Fibroblast of villous mesenchyme (primary cell): ENCODE measurements around the gene LYPD4. TPM values are rescaled to one million over a fixed set of nuclear protein-coding genes. Genes with fewer than 3 reads are reported as not detected.

Source experiments
- DNase-seq: peaks from one replicate; pipeline ENCODE4 v3.0.0-alpha.2; 2010; ENCODE audit warnings: low read depth
- H3K4me3 ChIP-seq: 2 replicates; pipeline ENCODE4 v1.5.1; 2011; ENCODE audit warnings: low read depth, mild to moderate bottlenecking, low read length
- total RNA-seq: library from RNA; depleted of rRNA; stranded (reverse); fragments of >200 nt; gene quantifications from 2 replicates; pipeline ENCODE4 v1.2.3, GENCODE V29; 2012
- TF ChIP-seq, protein P1 (sequence below): IDR thresholded peaks from 2 replicates; pipeline ENCODE4 v1.5.1; 2012; ENCODE audit warnings: low read depth, mild to moderate bottlenecking, low read length; ENCODE audit not compliant: insufficient read depth

The LYPD4 gene
- total RNA-seq, 1 donor: not detected

DNA sequence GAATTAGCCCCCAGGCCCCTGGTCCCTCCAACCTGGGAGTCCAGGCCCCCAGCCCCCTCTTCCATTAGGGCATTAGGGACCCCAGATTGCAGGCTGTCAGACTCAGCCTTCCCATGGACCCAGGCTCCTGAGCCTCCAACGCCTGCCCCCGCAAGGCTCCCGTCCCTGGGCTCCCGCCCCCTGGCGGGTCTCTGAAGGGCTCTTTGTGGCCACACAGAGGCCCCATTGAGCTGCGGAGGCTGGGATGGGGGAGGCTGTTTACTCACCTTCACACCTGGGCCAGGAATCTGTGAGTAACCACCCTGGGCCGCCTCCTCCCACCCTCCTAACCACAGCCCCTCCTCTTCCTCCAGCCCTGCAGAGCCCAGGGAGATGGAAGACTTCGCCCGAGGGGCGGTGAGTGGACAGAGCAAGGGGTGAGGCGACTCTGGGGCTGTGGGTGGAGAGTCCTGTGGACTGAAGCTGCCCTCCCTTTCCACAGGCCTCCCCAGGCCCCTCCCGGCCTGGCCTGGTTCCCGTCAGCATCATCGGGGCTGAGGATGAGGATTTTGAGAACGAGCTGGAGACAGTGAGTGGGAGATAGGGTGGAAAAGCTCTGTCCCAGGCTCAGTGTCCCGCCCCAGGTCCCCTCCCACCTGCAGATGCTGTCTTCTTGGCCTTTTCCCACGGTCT lies 43.4 kb upstream of the LYPD4 start:
- TF ChIP-seq, protein P1, sequence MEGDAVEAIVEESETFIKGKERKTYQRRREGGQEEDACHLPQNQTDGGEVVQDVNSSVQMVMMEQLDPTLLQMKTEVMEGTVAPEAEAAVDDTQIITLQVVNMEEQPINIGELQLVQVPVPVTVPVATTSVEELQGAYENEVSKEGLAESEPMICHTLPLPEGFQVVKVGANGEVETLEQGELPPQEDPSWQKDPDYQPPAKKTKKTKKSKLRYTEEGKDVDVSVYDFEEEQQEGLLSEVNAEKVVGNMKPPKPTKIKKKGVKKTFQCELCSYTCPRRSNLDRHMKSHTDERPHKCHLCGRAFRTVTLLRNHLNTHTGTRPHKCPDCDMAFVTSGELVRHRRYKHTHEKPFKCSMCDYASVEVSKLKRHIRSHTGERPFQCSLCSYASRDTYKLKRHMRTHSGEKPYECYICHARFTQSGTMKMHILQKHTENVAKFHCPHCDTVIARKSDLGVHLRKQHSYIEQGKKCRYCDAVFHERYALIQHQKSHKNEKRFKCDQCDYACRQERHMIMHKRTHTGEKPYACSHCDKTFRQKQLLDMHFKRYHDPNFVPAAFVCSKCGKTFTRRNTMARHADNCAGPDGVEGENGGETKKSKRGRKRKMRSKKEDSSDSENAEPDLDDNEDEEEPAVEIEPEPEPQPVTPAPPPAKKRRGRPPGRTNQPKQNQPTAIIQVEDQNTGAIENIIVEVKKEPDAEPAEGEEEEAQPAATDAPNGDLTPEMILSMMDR: no peak
- H3K4me3 ChIP-seq: no peak overlapping the region
- DNase-seq: peak; percentile 34

DNA sequence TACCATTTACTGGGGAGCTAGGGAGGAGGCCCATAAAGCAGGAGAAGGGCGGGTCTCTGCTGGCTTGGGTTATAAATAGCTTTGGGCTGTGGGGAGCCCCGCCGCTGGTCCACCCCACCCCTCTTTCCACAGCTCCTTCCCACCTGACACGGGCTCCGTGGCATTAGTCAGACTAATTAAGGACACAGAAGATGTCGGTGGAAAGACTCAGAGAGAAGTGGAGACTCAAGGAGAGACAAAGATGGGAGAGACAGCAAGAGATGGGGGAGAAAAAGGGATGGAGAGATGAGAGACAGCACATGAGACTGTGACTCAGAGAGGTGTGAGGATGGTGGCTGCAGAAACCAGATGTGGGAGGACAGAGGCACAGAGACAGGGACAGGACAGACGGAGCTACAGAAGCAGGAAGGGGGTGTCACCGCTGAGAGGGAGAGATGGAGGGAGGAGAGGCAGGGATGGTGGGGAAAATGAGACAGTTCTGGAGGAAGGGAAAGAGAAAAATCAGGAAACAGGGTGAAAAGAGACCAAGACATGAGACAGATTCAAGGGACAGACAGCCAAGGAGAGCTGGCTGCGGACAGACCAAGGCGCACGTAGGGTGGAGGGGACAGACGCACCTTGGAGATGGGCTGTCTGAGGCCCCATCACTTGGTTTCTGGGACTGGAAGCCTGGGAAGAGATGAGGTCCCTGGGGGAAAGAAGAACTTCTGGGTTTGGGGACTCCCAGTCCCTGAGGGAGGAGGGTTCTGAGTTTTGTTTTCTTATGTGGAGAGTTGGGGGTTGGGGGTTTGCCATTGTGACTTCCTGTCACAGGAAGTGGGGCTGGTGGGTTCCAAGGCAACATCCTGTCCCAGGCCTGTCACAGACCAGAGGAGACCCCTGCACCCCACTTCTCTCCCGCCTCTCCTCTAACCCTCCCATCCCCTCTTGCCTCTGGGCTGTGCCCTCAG lies 42.6 kb upstream of the LYPD4 start:
- DNase-seq: no peak
- no peak overlapping the region for H3K4me3 ChIP-seq
- TF ChIP-seq, protein P1: no peak

DNA sequence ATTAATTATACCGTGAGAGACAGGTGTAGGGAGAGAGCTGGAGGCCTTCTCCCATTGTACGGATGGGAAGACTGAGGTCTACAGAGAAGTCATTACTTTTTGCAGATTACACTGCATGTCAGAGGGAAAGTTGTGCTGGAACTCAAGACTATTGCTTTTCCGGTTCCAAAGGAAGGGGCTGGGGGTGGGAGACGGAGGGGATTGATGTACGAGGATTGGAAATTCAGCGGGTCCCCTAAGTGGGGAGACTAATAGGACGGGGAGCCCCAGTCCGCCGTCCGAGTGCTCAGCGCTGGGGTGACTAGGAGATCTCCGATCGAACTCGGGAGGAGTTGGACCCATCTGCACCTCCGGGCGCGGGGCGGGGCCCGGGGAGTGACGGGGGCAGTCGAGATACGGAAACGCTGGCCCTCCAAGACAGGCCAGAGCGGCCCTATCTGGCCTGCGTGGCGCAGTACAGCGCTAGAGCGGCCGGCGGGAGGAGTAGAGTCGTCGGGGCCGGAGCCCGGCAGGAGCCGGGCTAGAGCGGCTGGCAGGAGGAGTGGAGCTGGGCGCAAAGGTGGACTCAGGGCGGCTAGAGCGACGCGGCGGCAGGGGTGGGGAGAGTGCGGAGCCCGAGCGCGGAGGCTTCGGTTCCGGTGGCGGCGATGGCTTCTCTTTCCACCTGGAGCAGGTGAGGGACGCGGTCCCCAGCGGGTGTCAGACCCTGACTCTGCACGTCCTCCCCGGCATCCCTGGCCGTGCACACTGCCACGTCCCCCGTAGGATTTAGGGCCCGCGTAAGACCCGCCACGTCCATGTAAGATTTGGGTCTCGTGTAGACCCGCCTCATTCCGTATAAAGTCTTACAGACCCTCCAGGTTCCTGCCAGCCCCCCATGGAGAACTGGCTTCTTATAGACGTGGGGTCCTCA lies 39.6 kb upstream of the LYPD4 start:
- TF ChIP-seq, protein P1: peak; percentile 22
- peak; percentile 95 for DNase-seq
- H3K4me3 ChIP-seq: peak overlapping the region; percentile 66

DNA sequence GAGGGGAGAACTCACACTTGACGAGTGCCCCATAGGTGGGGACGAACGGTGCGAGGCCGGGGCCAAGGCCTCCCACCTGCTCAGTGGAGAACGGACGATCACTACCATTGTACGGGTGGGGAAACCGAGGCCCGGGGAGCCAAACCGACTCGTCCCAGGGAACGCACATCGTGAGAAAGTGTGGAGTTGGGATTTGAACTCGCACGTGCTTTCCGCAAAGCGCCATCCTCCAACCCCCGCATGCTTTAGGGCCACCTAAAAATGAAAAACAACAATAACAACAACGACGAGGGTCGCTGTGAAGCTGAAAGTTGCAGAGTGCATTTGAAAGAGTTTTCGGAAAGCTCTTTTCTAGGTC lies 39.0 kb upstream of the LYPD4 start:
- H3K4me3 ChIP-seq: peak overlapping the region; percentile 66
- TF ChIP-seq, protein P1: no peak
- no peak for DNase-seq

DNA sequence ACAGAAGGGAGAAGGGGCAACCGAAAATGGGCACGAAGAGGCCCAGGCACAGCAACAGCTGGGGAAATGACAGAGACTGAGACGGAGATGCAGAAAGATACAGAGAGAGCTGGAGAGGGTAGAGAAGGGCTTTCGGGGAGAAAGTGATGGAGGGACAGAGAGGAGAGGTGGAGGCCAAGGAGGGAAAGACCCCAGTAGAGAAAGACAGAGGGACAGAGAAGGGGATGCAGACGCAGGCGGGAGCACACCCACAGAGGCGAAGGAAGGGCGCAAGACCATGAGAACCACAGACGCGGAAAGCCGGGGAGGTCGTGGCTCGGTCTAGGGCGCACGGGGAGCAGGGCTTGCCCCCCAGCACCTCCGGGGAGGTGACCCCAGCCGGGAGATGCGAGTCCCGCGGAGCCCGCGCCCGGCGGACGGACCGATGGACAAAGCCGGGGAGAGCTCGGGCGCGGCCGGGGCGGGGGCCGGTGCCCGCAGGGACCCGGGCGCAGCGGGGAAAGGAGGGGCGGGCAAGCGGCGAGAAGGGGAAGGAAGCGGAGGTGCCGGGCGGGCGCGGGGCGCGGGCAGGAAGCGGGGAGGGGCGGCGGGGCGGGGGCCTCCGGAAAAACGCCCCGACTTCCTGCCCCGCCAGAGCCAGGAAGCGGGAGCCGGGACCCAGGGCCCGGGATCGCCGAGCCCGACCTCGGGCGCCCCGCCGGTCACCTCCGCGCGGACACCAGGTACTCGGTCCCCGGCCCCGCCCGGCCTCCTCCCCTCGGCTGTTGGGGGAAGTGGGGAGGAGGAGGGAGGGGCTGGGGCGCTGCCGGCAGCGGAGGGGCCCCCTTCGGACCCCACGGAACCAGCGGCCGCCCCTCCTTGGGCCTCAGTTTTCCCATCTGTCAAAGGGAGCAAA lies 38.3 kb upstream of the LYPD4 start, which contains the start of gene ARHGEF1:
TSS of gene ARHGEF1 (plus strand) at position 617 of the 895 bp plus-strand sequence. CDS start 4,899 bp downstream, outside the sequence.
- peak within 1 kb of the TSS; percentile 66 for H3K4me3 ChIP-seq
- TF ChIP-seq, protein P1: no peak
- peak; percentile 33 for DNase-seq
